ENCODE data around the gene SRL.
A peak's percentile ranks its signal among the peaks of the same experiment; 100 is the strongest.

Gene SRL

DNA sequence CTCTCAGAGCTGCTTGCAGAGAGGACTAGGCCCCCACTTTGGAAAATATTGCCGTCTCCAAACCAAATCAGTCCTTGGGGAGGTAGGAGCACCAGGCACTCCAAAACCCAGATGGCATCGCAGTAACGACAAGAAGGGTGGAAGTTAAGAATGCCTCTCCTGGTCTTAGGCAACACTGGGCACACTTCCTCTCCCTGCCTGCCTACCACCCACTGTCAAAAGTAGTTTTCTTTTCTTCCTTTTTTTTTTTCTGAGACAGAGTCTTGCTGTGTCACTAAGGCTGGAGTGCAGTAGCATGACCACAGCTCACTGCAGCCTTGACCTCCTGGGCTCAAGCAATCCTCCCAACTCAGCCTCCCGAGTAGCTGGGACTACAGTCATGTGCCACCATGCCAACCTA is 47.2 kb downstream of the SRL start:
- DNase-seq = no peak

DNA sequence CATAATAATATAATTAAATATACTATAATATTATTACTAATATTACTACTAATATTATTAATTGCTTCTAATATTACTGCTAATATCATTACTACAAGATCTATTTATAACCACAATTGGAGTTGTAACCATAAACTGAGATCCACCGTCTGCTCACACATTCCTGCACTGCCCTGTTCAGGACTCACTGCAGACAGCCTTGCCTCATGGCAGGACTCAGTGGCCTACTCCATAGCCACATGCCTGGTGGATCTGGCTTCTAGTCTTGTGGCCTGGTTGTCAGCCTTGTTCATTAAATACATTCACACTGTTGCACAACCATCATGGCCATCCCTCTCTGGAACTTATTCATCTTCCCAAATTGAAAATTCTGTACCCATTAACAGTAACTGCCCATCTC is 48.0 kb downstream of the SRL start:
- no peak for DNase-seq

DNA sequence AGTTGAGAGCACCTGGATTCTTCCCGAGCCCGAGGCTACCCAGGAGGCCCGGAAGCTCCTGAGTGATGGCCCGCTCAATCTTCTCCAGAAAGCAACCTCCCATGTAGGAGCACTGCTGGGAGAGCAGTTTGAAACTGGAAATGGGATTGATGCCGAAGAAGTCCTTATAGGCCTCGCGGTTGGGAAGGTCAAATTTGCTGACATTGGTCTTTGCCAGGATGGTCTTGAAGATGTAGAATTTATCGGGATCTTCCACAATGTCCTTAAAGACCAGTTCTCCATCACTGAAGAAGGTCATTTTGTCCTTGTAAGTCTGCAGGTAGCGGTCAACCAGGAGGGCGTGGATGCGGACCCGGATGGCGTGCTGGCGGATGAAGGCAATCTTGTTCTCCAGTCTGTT is 49.7 kb downstream of the SRL start:
- no peak for DNase-seq

DNA sequence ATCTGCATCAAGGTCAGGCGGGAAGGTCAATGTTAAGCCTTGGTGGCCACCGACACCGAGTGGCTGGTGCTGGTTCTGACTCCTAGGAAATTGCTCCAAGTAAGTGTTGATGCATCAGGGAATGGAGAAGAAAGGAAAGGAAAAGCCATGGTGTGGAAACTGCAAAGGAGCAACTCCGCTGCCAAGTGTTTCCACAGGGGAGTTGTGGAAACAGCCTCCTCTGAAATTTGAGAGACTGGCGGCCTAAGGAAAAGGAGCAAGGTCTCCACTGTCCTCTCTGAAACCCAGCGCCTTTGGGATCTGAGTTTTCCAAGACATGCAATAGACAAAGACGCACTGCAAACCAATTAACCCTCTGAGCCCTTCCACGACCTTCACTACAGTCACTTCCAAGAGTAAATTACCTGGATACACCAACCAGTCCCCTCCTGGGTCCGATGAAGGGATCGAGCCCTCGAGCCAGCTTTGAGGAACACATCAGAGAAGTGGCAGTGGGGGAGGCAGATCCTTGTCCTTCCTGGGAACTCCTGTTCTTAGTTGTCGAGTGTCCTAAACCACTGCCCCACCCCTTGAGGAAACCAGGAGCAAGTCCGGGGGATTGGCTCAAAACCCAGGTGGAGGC is 51.1 kb downstream of the SRL start:
- DNase-seq = no peak

DNA sequence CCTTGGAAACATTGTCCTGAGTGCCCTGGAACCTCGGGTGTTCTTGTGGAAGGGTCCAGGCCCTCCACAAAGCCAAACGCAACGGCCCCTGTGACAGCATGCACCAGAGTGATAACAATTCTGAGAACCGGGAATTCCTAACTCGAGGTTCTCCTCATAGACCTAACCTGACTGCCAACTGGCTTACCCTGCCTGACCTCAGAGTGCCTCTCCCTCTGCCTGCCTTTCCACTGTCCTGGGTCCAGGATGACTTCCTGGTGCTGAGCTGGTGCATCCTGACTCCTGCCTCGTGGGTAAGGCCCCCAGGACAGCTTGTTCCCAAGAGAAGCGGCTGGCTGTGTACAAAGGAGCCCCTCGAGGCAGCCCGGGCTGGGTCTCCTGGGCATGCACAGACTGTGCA is 51.8 kb downstream of the SRL start:
- DNase-seq = no peak

DNA sequence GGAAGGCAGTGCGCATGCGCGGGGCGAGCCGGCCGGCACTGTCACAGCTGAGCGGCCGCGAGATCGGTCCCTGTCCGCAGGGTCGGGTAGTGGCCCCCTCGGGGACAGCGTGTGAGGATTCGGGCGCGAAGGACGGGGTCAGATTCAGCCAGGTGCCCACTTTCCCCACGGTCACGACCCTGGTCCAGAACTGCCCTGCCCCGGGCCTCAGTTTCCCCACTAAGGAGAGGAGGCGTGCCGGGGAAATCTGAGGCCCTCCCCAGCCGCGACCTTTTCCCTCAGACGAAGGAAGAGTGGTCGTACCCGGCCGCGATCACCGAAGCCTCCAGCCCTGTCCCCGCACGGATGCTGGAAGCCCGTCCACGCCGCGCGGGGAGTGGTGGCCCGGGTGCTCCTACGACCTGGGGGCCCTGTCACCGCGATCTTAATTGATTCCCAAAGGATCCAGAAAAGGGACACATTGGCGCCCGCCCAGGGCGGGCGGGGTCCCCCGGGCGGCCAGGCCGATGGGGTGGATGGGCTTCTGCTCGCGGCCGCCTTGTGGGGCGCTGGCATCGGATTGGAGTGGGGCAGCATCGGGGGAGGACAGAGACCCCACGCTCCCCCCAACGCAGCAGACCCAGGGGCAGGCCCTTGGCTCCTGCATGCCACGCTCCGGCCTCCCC is 57.7 kb downstream of the SRL start:
- DNase-seq = no peak

DNA sequence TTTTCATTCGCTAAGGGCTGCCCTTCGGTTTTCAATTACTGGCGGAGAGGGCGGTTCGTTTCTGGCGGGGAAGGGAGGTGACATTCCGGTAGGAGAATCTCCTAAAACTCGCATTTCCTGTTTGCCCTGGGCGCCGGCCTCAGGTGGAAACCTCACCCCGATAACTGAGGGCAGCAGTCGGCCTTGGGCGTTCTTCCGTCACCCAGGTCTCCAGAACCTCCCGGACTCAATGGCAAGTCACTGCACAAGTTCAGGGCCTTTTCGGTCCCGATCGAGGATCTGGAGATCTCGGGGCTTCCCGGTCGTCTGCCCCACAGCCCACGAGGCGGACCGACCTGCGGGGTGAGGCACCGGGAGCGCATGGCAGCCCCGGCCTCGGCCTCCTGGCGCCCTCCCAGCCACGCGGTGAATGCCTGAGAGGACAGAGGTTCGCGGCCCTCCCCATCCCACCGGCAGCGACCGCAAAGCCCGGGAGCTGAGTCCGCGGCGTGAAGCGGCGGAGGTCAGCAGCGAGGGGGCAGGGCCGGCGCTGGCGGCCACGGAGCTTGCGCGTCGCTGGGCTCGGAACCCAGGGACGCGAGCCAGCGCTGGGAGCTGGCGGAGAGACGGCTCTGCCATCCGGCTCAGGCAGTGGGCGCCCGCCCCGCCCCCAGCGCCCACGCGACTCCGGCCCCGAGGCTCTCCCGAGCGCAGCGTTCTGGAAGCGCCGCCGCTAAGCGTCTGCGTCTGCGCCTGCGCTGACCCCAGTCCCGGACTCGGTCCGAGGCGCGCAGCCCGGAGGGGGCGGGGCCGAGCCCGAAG is 58.4 kb downstream of the SRL start:
- DNase-seq = peak; percentile 93

DNA sequence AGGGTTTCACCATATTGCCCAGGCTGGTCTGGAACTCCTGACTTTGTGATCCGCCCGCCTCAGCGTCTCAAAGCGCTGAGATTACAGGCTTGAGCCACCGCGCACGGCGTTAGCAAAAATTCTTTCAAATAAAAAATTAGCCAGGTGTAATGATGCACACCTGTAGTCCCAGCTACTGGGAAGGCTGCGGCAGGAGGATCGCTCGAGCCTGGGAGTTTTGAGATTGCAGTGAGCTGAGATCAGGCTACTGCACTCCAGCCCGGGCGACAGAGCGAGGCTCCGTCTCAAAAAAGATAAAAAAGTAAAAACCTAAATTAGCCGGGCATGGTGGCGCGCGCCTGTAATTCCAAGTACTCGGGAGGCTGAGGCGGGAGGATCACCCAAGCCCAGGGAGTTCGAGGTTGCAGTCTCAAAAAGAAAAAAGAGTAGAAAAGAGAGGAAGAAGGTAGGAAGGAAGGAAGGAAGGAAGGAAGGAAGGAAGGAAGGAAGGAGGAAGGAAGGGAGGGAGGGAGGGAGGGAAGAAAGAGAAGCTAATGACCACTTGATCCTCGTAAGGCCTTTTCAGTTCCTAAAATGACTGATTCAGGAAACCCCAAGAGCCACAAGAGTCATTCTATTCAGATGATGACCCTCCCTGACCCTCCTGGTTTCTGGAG is 59.2 kb downstream of the SRL start:
- DNase-seq = no peak

DNA sequence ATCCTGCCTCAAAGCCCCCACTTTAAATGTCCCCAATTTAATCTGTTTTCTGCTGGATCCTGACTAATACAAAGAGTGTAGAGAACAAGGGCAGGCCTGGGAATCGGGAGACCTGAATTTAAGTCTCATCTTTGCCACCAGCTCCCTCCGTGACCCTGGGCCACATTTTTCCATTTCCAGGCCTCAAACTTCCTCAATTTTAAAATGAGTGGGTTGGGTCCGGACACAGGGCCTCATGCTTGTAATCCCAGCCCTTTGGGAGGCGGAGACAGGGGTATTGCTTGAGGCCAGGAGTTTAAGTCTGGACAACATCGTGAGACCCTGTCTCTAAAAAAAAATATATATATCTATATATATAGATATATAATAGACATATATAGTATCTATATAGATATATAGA is 61.4 kb downstream of the SRL start:
- no peak for DNase-seq

DNA sequence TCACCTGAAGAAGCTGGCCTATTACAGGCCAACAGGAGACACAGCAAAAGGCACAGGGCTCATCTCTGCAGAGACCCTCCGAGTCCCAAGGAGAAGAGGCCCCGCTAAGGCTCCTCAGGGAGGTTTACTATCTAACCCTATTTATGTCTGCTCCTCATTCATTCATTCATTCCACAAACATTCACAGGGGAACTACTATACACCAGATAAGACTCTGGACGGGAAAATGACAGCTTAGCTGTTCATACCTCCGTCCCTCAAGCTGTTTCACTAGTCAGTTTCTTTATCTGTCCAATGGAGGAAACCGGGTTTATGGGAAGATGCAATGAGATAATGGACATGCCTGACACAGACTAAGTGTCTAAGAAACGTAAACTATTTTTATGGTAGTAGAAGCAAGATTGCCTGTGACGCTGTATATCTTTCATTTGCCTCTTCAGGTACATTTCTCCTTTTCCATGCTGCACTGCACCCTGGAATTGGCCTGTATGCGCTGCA is 62.1 kb downstream of the SRL start:
- no peak for DNase-seq

DNA sequence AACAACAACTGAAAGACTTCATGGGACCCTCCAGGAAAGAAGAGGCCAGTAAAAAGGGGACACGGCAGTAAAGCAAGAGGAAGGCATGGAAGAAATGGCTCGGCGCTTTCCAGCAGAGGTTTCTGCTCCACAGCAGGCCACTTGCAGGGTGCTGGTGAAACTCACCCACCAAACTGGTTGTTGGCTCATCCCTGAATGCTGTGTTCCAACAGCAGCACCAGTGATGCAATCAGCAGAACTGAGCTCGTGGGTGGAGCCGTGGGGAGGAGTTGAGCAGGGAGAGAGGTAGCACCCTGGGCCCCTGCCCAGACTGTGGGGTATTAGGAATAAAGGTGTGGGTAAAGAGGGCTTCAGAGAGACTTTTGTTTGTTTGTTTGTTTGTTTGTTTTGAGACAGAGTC is 62.9 kb downstream of the SRL start:
- no peak for DNase-seq

DNA sequence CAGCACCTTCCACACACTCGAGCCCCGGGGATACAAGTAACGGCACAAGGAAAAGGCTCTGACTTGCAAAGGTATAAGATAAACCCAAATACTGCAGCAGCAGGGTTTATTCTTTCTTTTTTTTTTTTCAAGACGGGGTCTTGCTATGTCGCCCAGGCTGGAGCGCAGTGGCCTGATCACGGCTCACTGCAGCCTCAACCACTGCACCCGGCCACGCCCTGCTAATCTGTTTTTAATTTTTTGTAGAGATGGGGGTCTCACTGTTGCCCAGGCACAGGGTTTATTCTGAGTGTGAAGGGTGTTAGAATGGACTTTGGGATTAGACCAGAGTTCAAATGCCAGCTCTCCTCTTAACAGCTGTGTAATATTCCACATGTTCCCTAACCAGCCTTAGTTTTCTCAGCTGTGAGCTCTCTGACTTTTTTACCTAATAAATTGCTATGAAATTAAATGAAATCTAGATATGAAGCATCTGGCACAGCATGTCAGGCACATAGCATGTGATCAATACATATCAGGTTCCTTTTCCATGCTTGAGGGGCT is 63.3 kb downstream of the SRL start:
- no peak for DNase-seq

DNA sequence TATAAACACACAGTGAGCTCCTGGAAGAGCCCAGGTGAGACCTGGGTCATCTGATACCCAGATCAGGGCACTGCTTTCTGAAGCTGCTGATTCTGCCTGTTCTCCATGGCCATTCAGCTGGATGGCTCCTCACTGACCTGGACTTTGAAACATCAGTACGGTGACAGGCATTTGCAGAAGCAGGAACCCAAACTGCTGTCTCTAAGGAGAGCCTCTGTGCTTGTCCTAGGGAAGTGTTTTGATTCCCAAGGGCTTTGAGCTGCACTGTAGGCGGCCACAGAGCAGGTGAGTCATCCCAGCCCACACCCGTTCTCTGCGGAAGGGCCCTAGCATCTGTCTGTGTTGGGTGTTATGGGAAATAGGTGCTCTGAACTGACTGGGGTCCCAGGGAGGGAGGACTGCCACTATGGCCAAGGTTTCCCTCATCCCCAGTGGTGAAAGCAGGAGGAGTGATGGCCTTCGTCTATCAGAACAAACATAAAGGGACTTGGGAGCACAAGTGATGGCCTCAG is 64.9 kb downstream of the SRL start:
- DNase-seq = no peak

DNA sequence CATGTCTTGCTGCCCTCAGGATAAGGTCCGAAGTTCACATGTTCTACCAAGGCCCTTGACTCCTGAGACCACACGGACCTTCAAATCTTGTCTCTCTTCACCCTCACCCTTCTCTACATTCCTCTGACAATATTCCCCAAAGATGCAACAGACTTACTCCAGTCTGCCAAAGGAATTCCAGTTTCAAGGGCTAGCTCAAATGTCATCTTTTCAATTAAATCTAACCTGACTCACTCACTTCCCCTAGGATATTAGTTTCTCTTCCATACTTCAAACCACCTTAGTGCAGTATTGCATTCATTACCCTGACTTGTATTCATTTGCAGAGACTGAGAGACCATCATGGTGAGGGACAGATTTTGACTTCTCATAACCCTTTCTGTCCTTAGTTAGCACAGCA is 66.0 kb downstream of the SRL start:
- DNase-seq = no peak

DNA sequence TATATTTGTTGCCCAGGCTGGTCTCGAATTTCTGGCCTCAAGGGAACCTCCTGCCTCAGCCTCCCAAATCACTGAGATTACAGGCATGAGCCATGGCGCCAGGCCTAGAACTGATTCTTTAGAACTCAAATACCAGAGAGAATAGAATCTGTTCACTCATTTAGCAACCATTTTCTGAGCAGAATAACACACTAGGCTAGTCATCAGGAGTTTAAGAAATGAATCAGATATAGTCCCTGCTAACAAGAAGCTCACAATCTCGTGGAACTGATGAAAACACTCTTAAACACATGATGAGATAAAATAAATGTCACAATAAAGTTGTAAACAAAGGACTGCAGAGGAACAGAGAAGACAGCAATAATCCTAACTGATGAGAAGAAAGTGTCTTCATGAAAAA is 69.8 kb downstream of the SRL start:
- DNase-seq = no peak

DNA sequence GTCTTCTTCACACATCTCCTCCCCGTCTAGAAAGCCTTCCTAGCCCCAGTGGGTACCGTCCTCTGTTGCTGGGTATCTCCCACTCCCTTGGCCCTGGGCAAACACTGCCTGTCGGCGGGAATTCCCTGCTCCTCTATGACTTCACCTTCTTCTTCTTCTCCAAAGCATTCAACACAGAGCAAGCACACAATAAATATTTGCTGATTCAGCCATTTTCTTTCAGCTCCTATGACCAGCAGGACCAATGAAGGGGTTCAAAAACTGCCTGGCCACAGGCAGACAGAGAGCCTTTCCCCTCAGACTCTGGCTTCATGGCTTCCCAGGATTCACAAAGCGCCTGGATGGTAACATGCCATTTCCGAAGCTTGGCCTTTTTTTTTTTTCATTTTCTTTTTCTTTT is 72.5 kb downstream of the SRL start:
- no peak for DNase-seq

DNA sequence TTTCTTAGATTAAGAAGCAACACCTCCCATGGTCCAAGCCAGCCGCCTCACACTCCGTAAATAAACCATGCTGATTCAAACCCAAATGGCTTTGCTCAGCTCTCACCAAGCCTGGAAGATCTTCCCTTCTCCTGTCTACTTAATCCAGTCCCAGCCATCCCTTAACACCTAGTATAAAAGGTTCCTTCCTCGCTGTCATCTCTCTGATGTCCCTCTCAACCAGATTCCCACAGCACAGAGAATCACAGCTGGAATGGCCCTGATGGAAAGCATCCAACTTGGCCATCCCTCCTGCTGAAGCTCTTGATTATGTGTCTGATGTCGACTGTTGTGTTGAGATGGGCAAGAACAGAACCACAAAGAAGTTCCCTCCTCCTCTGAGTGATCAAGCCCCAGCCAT is 75.1 kb downstream of the SRL start:
- DNase-seq = no peak

DNA sequence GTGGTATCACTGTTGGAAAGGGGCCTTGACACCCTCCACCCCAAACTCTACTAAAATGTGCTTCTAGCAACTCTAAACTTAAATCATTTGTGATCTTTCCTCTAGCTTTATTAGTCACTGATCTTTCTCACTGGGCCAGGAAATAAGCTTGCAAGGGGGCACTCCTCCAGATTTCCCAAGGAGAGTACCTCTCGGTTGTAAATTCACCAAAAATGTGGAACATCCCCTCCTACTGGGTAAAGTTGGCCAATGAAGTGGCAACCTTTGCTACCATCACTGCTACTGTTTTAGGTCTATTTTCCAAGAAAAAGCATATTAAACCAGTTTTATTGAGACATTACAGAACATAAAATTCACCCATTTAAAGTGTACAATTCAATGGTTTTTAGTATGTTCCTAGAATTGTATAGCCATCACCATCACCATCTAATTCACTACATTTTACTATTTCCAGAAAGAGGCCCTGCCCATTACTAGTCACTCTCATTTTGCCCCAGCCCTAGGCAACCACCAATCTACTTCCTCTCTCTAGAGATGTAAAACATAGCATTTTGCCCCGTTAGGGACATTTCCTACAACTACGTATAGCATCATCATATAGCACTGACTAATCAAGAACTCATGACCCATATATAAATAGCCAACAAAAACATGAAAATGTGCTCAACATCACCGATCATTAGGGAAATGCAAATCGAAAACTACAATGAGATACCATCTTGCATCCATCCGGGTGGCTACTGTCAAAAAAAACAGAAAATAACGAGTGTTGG is 81.0 kb downstream of the SRL start:
- no peak for DNase-seq

DNA sequence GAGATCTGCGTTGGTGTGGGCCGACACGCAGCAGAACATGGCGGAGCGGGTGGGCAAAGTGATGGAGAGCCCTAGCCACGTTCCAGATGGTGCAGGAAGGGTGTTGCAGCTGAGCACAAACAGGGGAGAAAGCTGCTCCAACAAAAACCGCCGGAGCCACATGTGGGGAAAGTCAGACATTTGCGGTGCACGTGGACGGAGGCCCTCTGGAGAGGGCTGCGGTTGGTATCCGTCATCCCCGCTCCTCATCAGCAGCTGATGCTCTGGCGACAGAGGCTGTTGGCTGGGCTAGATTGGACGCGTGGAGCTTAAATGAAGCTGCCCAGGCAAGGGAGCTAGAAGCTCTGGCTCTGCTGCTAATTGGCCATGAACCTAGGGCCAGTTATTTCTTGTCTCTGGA is 82.2 kb downstream of the SRL start:
- DNase-seq = no peak

DNA sequence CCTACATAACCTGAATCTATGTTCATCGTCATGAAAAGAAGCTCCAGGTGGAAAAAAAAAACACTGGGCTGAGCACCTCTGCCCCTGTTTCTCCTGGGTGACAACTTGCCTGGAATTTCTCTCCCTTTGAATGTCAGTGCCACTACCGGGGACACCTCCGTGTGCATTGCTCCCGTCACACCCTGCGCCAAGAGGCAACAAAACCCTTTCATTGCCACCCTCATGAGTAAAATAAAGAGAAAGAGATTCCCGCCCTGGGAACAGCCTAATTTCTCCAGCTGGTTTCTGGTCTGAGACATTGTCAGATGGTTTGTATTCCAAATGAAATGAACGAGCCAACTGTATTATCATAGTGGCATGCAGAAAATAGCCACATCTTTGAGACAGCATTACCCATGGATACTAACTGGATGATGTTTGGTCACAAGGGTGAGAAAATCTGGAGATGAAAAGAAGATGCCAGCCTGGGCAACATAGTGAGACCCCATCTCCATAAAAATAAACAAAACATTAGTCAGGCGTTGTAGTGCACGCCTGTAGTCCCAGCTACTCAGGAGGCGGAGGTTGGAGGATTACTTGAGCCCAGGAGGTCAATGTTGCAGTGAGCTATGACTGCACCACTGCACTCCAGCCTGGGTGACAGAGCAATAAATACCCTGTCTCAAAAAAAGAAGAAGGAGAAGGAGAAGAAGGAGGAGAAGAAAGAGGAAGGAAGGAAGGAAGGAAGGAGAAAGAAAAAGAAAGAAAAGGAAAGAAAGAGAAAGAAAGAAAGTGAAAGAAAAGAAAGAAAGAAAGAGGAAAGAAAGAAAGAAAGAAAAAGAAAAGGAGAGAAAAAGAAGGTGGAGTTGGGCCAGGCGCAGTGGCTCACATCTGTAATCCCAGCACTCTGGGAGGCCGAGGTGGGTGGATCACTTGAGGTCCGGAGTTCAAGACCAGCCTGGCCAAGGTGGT is 83.5 kb downstream of the SRL start:
- no peak for DNase-seq

DNA sequence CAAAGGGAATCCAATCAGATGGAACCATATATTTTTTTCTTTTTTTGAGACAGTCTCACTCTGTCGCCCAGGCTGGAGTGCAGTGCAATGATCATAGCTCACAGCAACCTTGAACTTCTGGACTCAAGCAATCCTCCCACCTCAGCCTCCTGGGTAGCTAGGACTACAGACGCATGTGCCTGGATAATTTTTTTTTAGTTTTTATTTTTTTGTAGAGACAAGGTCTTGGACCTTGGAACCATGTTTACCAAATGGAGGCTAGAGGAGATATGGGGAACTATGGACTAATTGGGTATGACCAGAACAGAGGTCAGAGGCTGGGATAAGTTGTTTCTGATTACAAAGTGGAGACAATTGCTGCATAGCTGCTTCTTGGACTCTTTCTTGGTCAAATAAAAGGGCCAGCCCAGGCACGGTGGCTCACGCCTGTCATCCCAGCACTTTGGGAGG is 84.5 kb downstream of the SRL start:
- no peak for DNase-seq

Data from stimulated activated CD4-positive, alpha-beta T cell treated with anti-CD3 and anti-CD28 coated beads, Interleukin-1b, Interleukin-23, amount 100 ng/mL, for 48 hours (primary cell).